Measurements from ENCODE around the gene EIF2B1. TPM values are rescaled to one million over a fixed set of nuclear protein-coding genes. Genes with fewer than 3 reads are reported as not detected.
"Not testable (repeated sequence)": the region's sequence is repeated elsewhere in the genome, so short reads cannot be mapped to it uniquely, and the experiment has no call there.

EIF2B1 gene
- total and polyA plus RNA-seq, 9 of the 15 experiments (the other 6 are each of a cell fraction or from before 2014, with no cell fraction given) = 35.7 to 195 (median 67.8) TPM

DNA sequence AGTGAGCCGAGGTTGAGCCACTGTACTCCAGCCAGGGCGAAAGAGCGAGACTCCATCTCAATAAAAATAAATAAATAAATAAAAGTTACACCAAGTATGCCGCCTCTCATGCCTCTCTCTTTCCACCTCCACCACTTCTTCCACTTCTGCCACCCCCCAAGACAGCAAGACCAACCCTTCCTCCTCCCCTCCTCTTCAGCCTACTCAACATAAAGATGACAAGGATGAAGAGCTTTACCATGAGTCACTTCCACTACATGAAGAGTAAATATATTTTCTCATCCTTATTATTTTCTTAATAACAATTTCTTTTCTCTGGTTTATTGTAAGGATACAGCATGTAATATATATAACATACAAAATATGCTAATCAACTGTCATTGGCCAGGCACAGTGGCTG, 52.7 kb downstream of the EIF2B1 start (continued):
- TF ChIP-seq IFI16 (CRISPR knock-in tag; IDR thresholded peaks at IDR 0.05) = no peak

DNA sequence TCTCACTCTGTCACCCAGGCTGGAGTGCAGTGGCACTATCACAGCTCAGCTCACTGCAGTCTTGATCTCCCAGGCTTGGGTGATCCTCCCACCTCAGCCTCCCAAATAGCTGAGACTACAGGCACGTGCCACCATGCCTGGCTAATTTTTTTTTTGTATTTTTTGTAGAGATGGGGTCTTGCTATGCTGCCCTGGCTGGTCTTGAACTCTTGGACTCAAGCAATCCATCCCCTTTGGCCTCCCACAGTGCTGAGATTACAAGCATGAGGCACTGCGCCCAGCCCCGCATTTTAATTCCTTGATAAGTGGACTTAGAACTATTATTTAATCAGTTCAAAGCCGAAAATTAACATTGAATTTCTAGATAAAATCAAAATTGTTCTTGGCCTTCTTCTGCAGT, 54.7 kb downstream of the EIF2B1 start:
- CTCF ChIA-PET (ENCODE audit: low intra/inter-chr PET ratio); H3K4me3 ChIP-seq: not testable (repeated sequence)

DNA sequence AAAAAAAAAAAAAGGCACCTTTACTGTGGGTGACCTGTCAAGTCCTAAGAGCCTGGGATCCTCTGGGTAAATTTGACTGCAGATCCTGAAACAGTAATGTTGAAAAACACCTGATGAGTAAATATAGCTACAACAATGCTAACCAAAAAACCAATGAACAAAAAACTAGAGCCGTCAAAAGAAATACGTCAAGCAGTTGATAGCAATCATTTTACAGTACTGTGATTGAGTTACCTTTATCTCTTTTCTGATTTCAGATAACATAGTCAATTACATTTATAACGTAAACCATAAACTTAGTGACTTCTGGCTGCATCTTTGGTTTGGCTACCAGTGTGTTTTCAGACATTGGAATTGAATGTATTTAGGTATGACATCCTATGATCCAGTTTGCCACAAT, 55.2 kb downstream of the EIF2B1 start:
- WGBS (ENCODE audit: insufficient coverage, low coverage, missing lambda C conversion rate) = 56% methylated on average over 3 of the region's 3 CpGs
- BruUV-seq (replicated peaks) = no TSS peak
- no peaks in the 10 kb centered on the region for H3K36me3 ChIP-seq (ENCODE audit: control insufficient read depth, insufficient read depth, low read length)
- ChIA-PET CTCF (ENCODE audit: low intra/inter-chr PET ratio) (no interaction called here), POLR2A (interaction anchor here (0.6 kb wide), 1 partner anchor 146 kb away, joined by 3 read pairs; no protein-coding TSS in a partner anchor)
- DNase-seq (ENCODE audit: extremely low read depth in 1 of 4, low spot score in 3 of 4) (no peak), FAIRE-seq (no peak), ATAC-seq (no peak)
- peaks cover 13% of the 10 kb centered on the region for H3K79me2 ChIP-seq (ENCODE audit: control insufficient read depth, insufficient read depth, low read length)
- intact Hi-C loops (cut with micrococcal nuclease) (no loop called here), in situ Hi-C loops (cut with MboI) (no loop called here)
- H3K4me3 ChIP-seq = no peak overlapping the region
- no peaks in the 10 kb centered on the region for H4K20me1 ChIP-seq (replicated peaks; ENCODE audit: control insufficient read depth, insufficient read depth, low read length)
- H3K27me3 ChIP-seq (ENCODE audit: control insufficient read depth in 2 of 2, insufficient read depth in 2 of 2, low read length in 2 of 2) = no peaks in the 10 kb centered on the region
- H3K27ac ChIP-seq (ENCODE audit: extremely low read depth, low read depth, low read length) = no peak overlapping the region
- H3K9me3 ChIP-seq (replicated peaks; ENCODE audit: control insufficient read depth, insufficient read depth, low read depth, low read length) = no peaks in the 10 kb centered on the region
- peaks cover 7 to 8% of the 10 kb centered on the region in 2 experiments for H3K4me1 ChIP-seq (replicated peaks in 1 of 2; ENCODE audit: control insufficient read depth in 2 of 2, insufficient read depth in 2 of 2, low read length in 2 of 2)
- no peak overlapping the region for H2AFZ ChIP-seq (ENCODE audit: low read depth, low read length)
- H3K9ac ChIP-seq (ENCODE audit: insufficient read depth in 1 of 2, low read depth in 2 of 2, low read length in 2 of 2) = no peak overlapping the region
- no peaks in the 10 kb centered on the region for H3K9me1 ChIP-seq (ENCODE audit: control insufficient read depth, insufficient read depth, low read length)
- no peak overlapping the region for H3K4me2 ChIP-seq (ENCODE audit: insufficient read depth, low read length)
- TF ChIP-seq RAD51 (IDR thresholded peaks at IDR 0.05; ENCODE audit: borderline replicate concordance, low read depth) (no peak), FOXA1 (IDR thresholded peaks at IDR 0.05; ENCODE audit: borderline replicate concordance) (no peak), ZNF174 (CRISPR knock-in tag; IDR thresholded peaks at IDR 0.05) (no peak), TAF7 (tag; IDR thresholded peaks at IDR 0.05) (no peak), ZNF324 (CRISPR knock-in tag; IDR thresholded peaks at IDR 0.05) (no peak), PHB2 (IDR thresholded peaks at IDR 0.05; ENCODE audit: low read depth) (no peak), CBFB (CRISPR knock-in tag; IDR thresholded peaks at IDR 0.05) (no peak)
- TF ChIP-seq, protein P1, sequence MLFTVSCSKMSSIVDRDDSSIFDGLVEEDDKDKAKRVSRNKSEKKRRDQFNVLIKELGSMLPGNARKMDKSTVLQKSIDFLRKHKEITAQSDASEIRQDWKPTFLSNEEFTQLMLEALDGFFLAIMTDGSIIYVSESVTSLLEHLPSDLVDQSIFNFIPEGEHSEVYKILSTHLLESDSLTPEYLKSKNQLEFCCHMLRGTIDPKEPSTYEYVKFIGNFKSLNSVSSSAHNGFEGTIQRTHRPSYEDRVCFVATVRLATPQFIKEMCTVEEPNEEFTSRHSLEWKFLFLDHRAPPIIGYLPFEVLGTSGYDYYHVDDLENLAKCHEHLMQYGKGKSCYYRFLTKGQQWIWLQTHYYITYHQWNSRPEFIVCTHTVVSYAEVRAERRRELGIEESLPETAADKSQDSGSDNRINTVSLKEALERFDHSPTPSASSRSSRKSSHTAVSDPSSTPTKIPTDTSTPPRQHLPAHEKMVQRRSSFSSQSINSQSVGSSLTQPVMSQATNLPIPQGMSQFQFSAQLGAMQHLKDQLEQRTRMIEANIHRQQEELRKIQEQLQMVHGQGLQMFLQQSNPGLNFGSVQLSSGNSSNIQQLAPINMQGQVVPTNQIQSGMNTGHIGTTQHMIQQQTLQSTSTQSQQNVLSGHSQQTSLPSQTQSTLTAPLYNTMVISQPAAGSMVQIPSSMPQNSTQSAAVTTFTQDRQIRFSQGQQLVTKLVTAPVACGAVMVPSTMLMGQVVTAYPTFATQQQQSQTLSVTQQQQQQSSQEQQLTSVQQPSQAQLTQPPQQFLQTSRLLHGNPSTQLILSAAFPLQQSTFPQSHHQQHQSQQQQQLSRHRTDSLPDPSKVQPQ (CRISPR knock-in tag; IDR thresholded peaks at IDR 0.05; ENCODE audit: borderline replicate concordance) = no peak

More for the DNA sequence above, 54.7 kb downstream of the EIF2B1 start:
- TF ChIP-seq RBM25 (IDR thresholded peaks at IDR 0.05; ENCODE audit: low read depth, low read length, severe bottlenecking) (peak; percentile 24), ZNF121 (CRISPR knock-in tag; conservative IDR thresholded peaks at IDR 0.05) (peak; percentile 82)
- H3K36me3 ChIP-seq (ENCODE audit: control insufficient read depth, insufficient read depth, low read length); BruUV-seq (replicated peaks); H4K20me1 ChIP-seq (replicated peaks; ENCODE audit: control insufficient read depth, insufficient read depth, low read length); H3K9me1 ChIP-seq (ENCODE audit: control insufficient read depth, insufficient read depth, low read length); POLR2A ChIA-PET; H3K9ac ChIP-seq (ENCODE audit: insufficient read depth in 1 of 2, low read depth in 2 of 2, low read length in 2 of 2); in situ Hi-C loops (cut with MboI); H3K4me2 ChIP-seq (ENCODE audit: insufficient read depth, low read length); H3K27ac ChIP-seq (ENCODE audit: extremely low read depth, low read depth, low read length); FAIRE-seq; H2AFZ ChIP-seq (ENCODE audit: low read depth, low read length); H3K27me3 ChIP-seq (ENCODE audit: control insufficient read depth in 2 of 2, insufficient read depth in 2 of 2, low read length in 2 of 2); intact Hi-C loops (cut with micrococcal nuclease); DNase-seq (ENCODE audit: extremely low read depth in 1 of 4, low spot score in 3 of 4); H3K4me1 ChIP-seq (replicated peaks in 1 of 2; ENCODE audit: control insufficient read depth in 2 of 2, insufficient read depth in 2 of 2, low read length in 2 of 2); ATAC-seq; H3K9me3 ChIP-seq (replicated peaks; ENCODE audit: control insufficient read depth, insufficient read depth, low read depth, low read length): not testable (repeated sequence)
- WGBS (ENCODE audit: insufficient coverage, low coverage, missing lambda C conversion rate) = 87% methylated on average over 4 of the region's 4 CpGs
- H3K79me2 ChIP-seq (ENCODE audit: control insufficient read depth, insufficient read depth, low read length) = peaks cover 19% of the 10 kb centered on the region
